HG02798 (cell line): ENCODE results near the gene SPEM1.

ENCODE experiments used
- ATAC-seq: cut with Tn5 transposase; IDR thresholded peaks from one replicate; pipeline ENCODE4 v1.9.1; 2021; ENCODE audit warnings: mild to moderate bottlenecking; ENCODE audit not compliant: unreplicated experiment, poor library complexity

The SPEM1 gene, protein sequence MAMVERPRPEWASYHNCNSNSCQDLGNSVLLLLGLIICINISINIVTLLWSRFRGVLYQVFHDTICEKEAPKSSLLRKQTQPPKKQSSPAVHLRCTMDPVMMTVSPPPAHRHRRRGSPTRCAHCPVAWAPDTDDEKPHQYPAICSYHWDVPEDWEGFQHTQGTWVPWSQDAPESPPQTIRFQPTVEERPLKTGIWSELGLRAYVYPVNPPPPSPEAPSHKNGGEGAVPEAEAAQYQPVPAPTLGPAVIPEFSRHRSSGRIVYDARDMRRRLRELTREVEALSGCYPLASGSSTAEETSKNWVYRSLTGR

DNA sequence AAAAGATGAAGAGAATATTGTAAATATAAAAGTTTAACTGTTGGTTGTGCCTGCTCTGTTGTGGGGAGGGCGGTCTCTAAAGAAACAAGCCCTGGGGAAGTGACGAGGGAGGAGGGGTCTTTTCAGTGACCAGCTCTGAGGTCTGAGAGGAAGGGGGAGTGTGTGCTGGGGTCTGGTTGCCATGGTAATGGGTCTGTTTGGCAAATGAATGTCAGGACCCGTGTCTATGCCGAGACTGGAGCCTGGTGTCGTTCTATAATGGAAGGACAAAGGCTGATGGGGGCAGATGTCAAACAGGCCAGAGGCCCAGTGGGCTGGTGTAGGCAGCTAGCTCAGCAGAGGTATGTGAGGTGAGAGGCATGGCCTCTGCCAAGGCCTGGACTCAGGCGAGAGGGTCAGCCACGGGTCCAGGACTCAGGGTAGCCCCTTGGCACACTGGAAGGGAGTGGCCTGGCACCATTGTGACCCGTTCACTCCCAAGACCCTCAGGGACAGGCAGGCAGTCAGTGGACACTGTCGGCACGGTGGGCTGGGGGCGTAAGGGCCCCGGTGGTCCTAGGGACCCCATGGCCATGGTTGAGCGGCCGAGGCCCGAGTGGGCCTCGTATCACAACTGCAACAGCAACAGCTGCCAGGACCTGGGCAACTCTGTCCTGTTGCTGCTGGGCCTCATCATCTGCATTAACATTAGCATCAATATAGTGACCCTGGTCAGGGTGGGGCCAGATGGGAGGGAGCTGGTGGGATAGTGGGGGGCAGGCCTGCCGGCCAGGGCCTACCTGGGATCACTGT, at the start of gene SPEM1:
Gene SPEM1, plus strand, starts transcription at position 506 of the 792 bp plus-strand sequence. Its CDS starts 61 bp downstream, at position 567.
- ATAC-seq: no peak

DNA sequence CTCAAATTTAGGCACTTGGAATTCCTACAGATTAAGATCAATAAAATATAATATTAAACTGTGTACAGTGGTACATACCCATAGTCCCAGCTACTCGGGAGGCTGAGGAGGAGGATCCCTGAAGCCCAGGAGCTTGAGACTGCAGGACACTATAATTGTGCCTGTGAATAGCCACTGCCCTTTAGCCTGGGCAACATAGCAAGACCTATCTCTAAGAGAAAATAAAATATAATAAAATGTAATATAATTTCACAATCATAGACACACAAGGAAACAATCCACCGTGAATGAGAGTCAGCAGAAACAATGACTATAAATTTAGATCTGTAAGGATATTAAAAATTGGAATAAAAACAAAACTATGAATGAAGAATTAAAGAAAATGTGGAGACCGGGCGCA, 49.3 kb upstream of the SPEM1 start:
- no peak for ATAC-seq

DNA sequence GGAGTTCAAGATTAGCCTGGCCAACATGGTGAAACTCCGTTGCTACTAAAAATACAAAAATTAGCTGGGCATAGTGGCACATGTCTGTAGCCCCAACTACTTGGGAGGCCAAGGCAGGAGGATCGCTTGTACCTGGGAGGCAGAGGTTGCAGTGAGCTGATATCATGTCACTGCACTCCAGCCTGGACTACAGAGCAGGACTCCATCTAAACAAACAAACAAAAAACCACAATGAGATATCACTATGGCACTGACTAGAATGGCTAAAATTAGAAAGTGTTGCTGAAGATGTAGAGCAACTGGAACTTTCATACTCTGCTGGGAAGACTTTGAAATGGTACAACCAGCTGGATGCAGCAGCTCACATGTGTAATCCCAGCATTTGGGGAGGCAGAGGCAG, 45.8 kb upstream of the SPEM1 start:
- ATAC-seq: no peak

DNA sequence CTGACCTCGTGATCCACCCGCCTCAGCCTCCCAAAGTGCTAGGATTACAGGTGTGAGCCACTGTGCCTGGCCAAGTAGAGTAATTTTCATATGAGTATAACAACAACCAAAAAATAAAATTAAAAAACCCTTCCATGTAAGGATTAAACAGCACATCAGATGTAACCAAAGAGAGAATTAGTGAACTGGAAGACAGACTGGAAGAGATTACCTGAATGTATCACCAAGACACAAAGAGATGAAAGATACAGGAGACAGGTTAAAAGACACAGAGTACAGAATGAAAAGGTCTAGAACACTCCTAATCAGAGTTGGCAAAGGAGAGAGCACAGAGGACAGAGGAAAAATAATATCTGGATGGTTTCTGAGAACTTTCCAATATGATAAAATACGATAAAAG, 41.0 kb upstream of the SPEM1 start:
- ATAC-seq: no peak

DNA sequence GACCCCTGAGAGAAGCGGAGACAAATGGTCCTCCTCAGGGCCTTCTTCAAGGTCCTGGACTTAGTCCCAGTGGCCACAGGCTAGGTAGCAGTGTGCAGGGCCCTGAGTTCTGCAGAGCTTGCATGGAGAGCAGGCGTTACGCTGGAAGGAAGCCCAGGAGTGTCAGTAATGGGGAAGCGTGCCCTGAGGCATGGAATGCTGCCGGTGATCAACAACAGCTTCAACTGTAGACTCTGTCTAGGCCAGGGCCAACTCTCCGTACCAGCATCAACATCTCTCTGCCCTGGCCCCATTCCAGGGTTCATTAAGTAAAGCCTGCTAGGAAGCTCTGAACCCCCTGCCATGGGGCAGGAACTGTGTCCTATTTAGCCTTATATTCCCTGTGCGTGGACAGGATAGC, 39.8 kb upstream of the SPEM1 start:
- no peak for ATAC-seq

DNA sequence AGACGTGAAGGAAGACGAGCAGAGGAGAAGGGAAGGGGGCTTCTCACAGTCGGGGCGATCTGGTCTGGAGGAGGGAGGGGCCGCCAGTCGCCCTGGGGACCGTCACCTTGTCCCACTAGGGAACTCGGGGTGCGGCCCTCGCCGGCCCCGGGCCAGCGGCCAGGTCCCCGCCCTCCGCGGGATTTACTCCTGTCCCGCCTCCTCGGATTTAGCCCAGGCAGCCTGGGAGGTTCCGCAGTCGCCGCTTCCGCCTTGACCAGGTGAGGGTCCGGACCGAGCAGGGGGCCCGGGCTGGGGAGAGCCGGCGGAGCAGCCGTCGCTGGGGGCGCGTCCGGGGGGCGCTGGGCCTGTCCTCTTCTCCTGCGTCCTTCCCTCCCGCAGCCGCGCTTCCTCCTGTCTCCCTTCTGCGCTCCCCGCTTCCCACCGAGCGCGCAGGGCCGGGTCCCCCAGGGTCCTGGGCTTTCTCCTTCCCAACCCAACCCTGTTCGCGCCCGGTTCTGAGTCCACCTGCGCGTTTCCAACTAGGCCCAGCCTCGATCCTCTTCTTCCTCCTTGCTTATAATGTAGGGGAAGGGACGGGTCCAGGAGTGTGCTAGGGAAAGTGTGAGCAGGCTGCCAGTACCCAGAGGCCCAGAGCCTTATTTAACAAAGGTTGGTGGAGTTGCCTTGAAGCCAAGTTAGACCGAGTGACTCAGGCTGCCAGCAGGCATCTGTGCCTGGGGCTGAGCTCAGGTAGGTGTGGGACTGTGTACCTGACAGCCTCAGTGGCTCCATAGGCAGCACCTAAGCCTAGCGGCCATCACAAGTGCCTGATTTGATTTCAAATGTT, 39.1 kb upstream of the SPEM1 start, which contains the start of gene TNK1:
Gene TNK1, plus strand, starts transcription at position 235 of the 829 bp plus-strand sequence. CDS start 1,838 bp downstream, outside the sequence.
- ATAC-seq: no peak

DNA sequence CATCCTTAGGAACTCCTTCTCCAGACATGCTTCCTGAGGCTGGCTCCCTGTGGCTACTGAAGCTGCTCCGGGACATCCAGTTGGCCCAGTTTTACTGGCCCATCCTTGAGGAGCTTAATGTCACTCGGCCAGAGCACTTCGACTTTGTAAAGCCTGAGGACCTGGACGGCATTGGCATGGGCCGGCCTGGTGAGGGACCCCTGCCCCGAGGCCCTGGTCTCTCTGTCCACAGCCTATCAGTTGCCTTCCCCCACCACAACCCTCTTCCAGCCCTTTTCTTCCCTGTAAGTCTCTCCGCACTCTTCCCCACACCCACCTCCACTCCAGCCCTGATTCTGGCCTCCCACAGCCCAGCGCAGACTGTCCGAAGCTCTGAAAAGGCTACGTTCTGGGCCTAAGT, 37.2 kb upstream of the SPEM1 start:
- ATAC-seq: no peak

DNA sequence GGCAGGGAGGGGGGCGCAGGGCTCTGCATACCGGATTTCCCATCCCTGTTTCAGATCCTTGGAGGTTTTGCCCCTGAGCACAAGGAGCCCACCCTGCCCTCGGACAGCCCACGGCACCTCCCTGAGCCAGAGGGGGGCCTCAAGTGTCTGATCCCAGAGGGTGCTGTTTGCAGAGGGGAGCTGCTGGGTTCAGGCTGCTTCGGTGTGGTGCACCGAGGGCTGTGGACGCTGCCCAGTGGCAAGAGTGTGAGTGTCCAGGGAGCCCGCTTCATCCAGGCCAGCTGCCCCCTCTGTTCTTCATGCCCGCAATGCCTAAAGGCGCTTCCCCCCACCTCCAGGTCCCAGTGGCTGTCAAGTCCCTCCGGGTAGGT, 36.8 kb upstream of the SPEM1 start:
- no peak for ATAC-seq

DNA sequence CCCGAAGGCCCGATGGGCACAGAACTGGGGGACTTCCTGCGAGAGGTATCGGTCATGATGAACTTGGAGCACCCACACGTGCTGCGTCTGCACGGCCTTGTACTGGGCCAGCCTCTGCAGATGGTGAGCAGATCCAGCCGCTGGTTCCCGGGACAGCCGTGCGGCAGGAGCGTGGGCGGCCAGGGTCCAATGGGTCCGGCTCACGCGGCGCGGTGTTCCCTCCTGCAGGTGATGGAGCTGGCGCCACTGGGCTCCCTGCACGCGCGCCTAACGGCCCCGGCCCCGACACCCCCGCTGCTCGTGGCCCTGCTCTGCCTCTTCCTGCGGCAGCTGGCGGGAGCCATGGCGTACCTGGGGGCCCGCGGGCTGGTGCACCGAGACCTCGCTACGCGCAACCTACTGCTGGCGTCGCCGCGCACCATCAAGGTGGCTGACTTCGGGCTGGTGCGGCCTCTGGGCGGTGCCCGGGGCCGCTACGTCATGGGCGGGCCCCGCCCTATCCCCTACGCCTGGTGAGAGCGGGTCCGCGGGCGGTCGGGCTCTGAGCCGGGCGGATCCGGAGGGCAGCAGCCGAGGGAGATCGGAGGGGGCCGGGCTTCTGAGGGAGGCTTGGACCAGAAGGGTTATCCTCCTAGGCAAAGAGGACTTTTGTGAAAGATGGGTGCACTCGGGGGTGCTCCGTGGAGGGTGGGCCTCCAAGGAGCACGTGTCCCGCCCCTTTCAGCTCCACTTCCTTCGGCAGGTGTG, 36.2 kb upstream of the SPEM1 start:
- ATAC-seq: peak; percentile 70

DNA sequence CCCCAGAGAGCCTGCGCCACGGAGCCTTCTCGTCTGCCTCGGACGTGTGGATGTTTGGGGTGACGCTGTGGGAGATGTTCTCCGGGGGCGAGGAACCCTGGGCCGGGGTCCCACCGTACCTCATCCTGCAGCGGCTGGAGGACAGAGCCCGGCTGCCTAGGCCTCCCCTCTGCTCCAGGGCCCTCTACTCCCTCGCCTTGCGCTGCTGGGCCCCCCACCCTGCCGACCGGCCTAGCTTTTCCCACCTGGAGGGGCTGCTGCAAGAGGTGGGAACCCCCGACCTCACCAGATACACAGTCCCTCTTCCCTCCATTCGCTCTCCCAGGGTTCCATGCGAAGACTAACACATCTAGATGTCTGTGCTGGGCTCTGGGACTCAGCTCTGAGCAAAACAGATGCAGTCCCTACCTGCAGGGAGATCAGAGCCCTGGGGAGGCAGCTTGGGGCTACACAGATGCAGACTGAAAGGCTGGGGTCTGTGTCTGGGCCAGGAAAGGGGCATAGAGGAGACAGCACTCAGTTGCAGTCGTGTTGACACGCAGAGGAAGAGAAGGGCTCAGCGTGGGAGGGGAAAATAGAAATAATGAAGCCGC, 35.5 kb upstream of the SPEM1 start:
- ATAC-seq: no peak

DNA sequence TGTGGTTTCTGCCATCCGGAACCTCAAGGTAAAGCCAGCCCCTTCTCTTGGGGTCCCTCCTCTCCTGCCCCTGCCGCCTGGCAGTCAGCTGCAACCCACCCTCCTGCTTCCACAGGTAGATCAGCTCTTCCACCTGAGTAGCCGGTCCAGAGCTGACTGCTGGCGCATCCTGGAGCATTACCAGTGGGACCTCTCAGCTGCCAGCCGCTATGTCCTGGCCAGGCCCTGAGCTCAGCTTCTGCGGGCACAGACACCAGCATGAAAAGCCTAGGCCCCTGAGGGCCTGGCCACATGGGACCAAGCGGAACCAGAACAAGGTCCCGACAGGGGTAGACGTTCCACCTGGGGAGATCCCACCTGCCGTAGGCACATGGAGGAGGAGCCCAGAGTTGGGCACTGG, 31.3 kb upstream of the SPEM1 start:
- ATAC-seq: no peak

DNA sequence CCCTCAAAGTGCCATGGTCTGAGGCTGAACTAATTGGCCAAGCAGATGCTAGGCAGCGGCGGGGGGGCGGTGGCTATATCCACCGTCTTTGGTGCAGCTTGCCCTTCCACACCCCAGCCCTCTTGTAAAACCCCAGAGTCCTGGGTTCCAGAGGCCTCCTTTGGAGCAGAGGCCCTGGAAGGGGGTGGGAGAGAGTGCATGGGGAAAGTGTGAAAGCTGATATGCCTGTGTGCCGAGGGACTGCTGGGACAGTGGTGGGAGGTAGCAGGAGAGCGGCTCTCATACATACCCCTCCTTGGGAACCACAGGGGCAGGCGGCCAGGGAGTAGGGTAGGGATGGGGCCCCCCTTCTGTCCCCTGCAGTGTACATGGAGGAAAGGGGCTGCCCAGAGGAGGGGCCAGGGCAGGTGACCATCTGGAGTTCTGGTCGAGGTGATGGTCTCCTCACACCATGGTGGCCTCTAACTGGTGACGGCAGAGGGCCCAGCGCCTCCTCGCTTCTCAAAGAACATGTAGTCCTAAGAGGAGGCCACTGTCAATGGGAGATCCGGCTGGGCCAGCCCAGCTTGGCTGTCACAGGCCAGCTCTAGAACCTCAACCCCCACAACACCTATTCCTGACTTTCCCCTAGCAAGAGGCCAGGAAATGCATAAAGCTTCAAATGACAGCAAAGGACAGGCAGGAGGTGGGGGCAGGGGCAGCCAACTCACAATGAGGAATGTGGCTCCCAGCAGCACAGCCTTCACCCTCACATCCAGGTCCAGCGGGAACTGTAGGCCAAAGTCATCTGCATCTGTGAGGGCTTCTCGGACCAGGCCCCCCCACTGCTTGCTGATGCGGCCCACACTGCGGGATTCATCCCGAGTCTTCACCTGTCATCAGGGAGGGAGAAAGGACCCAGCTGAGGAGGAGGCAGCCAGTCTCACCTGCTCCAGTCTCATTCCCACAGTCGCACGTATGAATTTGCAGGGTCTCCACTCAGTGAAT, 29.9 kb upstream of the SPEM1 start:
- no peak for ATAC-seq

DNA sequence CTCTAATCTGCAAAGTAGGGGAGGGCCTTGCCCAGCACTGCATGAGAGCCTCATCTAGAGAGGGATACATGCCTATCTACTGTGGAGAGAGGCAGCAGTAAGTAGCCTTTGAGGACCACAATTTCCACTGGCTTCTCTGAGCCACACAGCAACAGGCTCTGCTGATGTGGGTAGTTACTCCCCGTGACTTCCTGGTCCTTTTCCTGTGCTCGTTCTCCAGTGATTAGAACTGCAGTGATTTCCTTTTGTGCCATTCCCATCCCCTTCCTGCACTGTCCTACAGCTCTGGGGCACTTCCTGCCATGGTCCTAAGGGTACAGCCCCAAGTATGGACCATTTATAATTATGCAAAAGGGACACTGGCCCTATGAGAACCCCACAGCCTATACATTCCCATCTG, 28.8 kb upstream of the SPEM1 start:
- ATAC-seq: no peak

DNA sequence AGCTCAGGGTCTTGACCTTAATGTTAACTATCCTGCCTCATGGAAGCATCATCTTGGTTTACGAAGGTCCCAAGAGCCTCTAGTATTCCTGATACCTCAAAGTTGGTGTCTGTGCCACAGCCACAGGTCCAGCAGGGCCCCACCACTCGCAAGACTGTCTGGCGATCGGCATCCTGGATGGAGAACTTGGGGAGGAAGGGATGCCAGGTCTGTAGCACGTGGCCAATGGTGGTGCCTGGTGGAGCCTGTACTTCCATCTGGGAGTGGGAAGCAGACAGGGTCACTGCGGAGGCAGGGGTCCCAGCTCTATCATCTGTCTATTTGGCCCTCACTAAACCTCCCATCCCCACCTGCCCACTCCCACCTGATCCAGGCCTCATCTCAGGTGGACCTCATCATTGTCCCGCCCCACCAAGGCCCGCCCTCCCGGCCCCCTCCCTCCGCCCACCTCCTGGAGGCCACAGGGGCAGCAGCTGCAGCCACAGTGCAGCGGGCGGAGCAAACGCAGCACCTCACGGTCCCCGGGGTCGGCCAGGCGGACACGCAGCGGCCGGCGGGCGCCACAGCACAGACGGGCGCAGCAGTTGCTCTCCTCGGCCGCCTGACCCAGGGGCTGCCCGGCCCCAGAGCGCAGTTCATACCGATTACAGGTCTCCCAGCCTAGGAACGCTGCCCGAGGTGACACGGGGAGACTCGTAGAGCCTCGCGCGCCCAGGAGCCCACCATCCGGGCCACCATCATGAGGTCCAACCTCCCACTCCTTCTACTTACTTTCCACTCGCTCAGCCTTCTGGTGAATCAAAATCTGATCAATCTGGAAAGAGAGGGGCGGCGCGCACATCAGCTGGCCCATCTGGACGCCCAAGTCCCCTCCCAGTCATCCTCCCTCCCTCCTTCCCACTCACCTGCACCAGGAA, 27.2 kb upstream of the SPEM1 start:
- no peak for ATAC-seq

DNA sequence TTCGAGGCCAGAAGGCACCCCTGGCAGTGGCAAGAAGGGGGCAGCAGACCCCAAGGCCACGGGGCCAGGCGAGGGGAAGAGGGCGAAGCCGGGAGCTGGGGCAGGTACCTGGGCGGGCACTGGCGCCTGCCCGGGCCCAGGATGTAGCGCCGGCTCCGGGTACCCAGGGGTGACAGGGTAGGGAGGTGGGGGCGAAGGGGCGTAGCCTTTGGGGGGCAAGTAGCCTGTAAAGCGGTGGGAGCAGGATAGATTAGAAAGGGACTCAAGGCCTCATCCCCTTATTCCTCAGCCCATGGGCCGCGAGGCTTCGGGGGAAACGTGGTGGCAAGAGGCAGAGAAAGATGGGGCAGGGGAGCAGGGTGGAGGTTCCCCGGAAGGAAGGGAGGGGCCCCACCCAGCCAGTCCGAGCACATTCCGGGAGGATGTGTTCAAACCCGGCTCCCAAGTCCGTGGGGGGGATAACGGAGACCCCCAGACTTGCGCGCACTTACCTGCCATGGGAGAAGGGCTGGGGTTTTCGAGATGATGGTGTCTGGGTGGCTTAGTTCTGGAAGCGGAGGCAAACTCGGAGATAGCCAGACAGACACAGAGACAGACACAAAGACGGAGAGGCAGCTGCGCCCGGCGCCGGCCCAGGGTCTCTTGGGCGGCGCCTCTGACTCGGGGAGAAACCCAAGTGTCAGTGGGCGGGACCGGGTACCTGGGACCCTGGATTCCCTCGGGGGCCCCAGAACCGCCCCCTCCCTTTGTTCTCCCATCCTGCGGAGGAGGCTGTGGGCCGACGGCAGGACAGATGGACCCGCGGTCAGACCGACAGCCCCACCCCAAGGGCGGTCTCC, 26.3 kb upstream of the SPEM1 start:
- peak; percentile 50 for ATAC-seq

DNA sequence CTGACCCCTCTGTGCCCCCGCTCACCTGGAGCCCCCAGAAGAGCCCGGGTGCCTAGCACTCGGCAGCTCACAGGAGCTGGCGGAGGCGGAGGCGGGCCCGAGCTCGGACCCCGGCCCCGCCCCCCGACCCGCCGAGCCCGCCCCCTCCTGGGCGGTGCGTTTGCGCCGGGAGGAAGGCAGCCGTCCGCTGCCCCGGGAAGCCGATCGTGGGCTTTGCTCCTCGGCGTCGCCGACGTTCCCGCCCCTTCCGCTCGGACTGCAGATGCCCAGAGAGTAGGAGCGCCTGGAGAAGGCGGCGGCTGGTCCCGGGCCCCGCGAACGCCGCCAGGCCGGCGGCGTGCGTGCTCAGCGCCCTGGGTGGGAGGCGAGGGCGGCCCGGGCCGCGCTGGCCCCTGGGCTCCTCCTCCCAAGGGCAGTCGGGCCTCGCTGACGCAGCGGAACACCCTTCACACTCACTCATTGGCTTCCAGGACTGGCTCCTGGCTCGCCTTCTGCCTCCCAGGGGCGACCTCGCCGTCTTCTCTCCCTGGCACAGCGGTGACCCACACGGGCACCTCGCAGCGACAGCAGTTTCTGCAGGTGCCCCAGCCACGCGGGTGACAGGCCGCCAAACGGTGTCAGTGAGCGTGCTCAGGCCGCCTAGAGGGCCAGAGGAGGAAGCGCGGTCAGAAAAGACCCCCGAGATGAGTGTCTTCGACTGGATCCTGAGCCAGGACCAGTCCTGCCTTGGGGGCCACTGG, 25.5 kb upstream of the SPEM1 start, which contains the start of gene PLSCR3:
Gene PLSCR3, minus strand, starts transcription at position 74 of the 740 bp plus-strand sequence. CDS start 415 bp downstream, outside the sequence.
- ATAC-seq: peak; percentile 81
